NT2/D1 (cell line): ENCODE results near the gene KDM2B.
A peak's percentile ranks its signal among the peaks of the same experiment; 100 is the strongest.

Source experiments
- DNase-seq: peaks from one replicate; pipeline ENCODE4 v3.0.0-alpha.2; 2011; ENCODE audit warnings: low read depth, low spot score
- H3K27me3 ChIP-seq: 2 replicates; pipeline ENCODE4 v1.6.0; 2011; ENCODE audit warnings: mild to moderate bottlenecking; ENCODE audit not compliant: insufficient read length, insufficient read depth
- H3K36me3 ChIP-seq: 2 replicates; pipeline ENCODE4 v1.6.1; 2011; ENCODE audit warnings: mild to moderate bottlenecking, low read length, mixed read lengths; ENCODE audit not compliant: insufficient read depth, insufficient read length
- H3K4me1 ChIP-seq: 2 replicates; pipeline ENCODE4 v1.5.1; 2011; ENCODE audit not compliant: insufficient read depth, insufficient read length
- H3K4me3 ChIP-seq: 2 replicates; pipeline ENCODE4 v1.5.1; 2011; ENCODE audit warnings: low read depth; ENCODE audit not compliant: insufficient read length
- H3K9ac ChIP-seq: 2 replicates; pipeline ENCODE4 v1.6.0; 2011; ENCODE audit warnings: low read depth; ENCODE audit not compliant: insufficient read length
- H3K9me3 ChIP-seq: 2 replicates; pipeline ENCODE4 v1.5.1; 2011; ENCODE audit warnings: mild to moderate bottlenecking, low read length; ENCODE audit not compliant: insufficient read depth
- SUZ12 ChIP-seq: IDR thresholded peaks from 2 replicates; pipeline ENCODE4 v1.6.1; 2011; ENCODE audit not compliant: insufficient read length, insufficient read depth; ENCODE audit errors: extremely low read depth
- YY1 ChIP-seq: IDR thresholded peaks from 2 replicates; pipeline ENCODE4 v1.6.1; 2011; ENCODE audit not compliant: insufficient read length, insufficient read depth
- ZNF274 ChIP-seq: IDR thresholded peaks from 2 replicates; pipeline ENCODE4 v1.6.1; 2011; ENCODE audit warnings: mild to moderate bottlenecking, low read depth, low read length

The KDM2B gene

GRCh38 chr12:121537814-121538698, 42.8 kb downstream of the KDM2B start:
- Histone ChIP-seq H3K27me3 (no peaks in the 10 kb centered on the region), H3K9ac (no peak overlapping the region), H3K9me3 (no peaks in the 10 kb centered on the region), H3K4me3 (no peak overlapping the region), H3K36me3 (peaks cover 23% of the 10 kb centered on the region), H3K4me1 (peaks cover 20% of the 10 kb centered on the region)
- TF ChIP-seq YY1 = no peak
- TF ChIP-seq ZNF274 = no peak
- TF ChIP-seq SUZ12 = no peak
- DNase-seq = no peak

GRCh38 chr12:121536899-121537813, 43.7 kb downstream of the KDM2B start:
- Histone ChIP-seq H3K4me1 (peaks cover 25% of the 10 kb centered on the region), H3K36me3 (peaks cover 23% of the 10 kb centered on the region), H3K9me3 (no peaks in the 10 kb centered on the region), H3K27me3 (no peaks in the 10 kb centered on the region), H3K4me3 (peak overlapping the region; percentile 13), H3K9ac (peak overlapping the region; percentile 66)
- no peak for TF ChIP-seq ZNF274
- TF ChIP-seq SUZ12 = no peak
- no peak for TF ChIP-seq YY1
- DNase-seq = no peak

DNA sequence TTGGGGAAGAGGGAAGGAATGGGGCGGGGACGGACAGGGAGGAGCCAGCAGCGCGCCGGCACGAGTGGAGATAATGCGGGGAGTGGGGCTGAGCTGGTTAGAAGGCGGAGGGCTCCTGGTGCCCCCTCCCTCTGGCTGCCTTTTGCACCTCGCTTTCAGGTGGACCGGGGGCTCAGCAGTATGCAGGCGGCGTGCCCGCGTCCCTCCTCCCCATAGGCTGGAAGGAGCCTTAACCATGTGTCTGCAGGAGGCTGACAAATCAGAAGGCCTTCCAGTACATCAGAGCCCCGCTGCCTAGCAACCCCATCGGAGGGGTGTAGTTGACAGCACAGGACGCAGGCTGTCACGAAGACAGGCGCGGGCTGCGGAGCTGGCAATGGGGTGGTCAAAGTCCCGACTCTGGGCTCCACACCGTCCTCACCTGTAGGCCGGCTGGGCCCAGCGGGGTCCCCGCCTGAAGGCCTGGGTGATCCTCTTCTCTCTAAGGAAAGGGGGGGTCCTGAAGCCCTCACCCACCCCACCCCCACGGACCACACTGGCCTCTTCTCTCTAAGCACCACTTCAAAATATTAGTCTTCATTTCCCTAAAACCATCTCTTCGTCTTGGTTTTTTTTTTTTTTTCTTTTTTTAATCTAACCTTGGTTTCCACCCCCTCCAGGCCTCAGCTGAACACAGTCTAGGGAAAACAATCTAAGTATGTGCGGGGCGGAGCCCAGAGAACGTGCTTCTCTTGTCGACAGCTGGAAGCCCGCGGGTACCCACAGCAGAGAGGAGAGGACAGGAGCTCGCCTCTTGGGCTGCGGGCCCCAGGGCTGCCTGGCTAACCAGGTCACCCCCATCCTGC, 44.5 kb downstream of the KDM2B start:
- no peaks in the 10 kb centered on the region for H3K27me3 ChIP-seq
- peaks cover 28% of the 10 kb centered on the region for H3K4me1 ChIP-seq
- H3K4me3 ChIP-seq = peak overlapping the region; percentile 26
- peak overlapping the region; percentile 66 for H3K9ac ChIP-seq
- TF ChIP-seq YY1 (no peak), SUZ12 (no peak), ZNF274 (no peak)
- no peaks in the 10 kb centered on the region for H3K9me3 ChIP-seq
- DNase-seq = peak; percentile 79
- peaks cover 25% of the 10 kb centered on the region for H3K36me3 ChIP-seq

DNA sequence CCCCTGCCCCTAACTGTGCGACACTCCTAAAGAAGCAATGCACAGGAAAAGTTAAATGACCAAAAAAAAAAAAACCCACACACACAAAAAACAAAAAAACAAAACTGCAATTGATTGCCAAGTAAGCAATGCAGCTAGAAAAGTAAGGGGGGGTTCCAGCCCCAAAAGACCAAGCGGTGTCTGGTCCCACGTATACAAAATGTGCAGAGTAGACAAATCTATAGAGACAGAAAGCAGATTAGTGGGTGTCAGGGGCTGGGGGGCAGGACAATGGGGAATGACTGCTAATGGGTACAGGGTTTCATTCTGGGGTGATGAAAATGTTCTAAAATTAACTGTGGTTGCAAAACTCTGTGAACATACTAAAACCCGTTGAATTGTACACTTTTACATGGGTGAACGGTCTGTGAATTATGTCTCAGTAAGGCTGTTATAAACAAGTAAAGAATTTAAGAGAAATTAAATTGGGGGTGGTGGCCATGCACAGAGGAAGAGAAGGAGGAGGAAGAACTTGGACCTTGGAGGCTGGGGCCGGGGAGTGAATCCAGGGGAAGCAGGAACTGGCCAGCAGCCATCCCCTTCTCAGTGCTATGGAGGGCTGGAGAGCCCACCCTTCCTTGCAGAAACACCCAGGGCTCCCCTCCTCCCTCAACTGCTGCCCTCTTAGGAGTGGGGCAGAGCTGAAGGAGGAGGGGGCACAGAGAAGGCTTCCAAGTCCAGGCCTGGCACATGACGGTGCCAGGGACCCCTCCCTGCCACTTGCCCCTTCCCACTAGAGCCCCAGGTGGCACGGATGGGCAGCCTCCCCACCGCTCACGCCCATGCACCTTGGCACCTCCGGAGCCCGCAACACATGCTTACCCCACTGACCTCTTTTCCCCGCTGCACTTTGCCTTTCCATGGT, 45.4 kb downstream of the KDM2B start:
- Histone ChIP-seq H3K4me1 (peaks cover 36% of the 10 kb centered on the region), H3K9ac (peak overlapping the region; percentile 43), H3K4me3 (peak overlapping the region; percentile 26), H3K36me3 (peaks cover 26% of the 10 kb centered on the region), H3K27me3 (no peaks in the 10 kb centered on the region), H3K9me3 (no peaks in the 10 kb centered on the region)
- TF ChIP-seq YY1 (no peak), ZNF274 (no peak), SUZ12 (no peak)
- DNase-seq = no peak

DNA sequence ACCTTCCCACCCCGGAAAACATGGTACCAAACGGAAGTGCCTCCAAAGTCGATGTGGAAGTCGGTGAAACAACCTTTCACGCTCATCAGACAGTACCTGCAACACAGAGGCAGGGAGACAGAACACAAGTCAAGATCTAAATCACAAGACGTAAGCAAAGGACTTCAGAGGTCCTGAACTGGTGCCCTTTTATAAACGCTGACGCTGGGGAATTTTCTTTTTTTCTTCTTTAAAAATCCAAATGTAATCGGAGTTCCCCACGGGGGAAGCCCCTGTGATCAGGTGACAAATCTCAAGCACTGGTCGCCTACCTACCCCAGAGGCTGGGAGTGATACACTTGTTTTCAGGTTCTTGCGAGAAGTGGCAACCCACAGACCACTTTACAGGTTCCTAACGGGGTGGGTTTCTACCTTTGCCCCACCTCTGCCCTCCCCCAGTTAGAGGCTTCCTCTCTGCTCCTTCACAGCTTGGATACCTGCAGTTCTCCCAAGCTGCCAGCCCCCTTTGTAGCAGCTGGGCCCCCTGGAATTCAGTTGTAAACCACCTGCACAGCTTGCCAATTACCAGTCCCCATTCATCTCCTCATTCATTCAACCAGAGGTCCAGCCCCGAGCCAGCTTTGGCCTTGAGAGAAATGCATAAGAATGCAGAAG, 46.2 kb downstream of the KDM2B start:
- no peak overlapping the region for H3K4me3 ChIP-seq
- no peak for TF ChIP-seq ZNF274
- TF ChIP-seq YY1 = no peak
- no peak for TF ChIP-seq SUZ12
- H3K36me3 ChIP-seq = peaks cover 26% of the 10 kb centered on the region
- H3K9ac ChIP-seq = peak overlapping the region; percentile 16
- H3K27me3 ChIP-seq = no peaks in the 10 kb centered on the region
- H3K4me1 ChIP-seq = peaks cover 36% of the 10 kb centered on the region
- peak; percentile 86 for DNase-seq
- no peaks in the 10 kb centered on the region for H3K9me3 ChIP-seq
